ENCODE measurements around the gene GPANK1. TPM values are rescaled to one million over a fixed set of nuclear protein-coding genes. Genes with fewer than 3 reads are reported as not detected.
A peak's percentile ranks its signal among the peaks of the same experiment; 100 is the strongest.

Gene GPANK1
- total and polyA plus RNA-seq, 9 of the 15 experiments (the other 6 are each of a cell fraction or from before 2014, with no cell fraction given): 32.2 to 111 (median 46.3) TPM

DNA sequence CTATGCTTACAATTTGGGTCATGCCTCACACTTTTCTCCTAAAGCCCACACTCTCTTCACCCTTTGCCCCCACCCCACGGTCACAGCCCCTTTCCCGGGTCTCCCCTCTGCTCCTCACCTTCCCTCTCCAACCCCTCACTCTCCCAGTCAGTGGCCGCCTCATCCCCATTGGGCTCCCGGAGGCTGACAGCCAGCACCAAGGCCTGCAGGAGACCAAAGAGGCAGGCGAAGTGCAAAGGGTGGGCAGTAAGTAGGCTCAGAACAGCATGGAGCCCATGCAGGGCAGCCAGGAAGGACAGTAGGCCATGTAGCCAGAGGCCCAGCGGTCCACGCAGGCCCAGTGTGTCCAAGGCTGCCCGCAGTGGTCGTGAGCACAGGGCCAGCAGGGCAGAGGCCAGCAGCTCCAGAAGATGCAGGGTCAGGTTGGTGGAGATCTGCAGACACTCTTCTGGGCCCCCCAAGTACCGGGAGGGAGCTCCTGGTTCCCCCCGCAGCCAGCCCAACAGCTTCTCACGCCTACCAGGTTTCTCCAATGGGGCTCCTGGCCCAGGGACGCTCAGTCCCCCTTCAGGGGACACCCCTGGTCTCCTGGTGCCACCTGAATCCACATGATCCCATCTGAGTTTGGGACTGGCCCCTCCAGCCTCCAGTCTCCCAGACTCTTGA lies 5.7 kb downstream of the GPANK1 start (continued):
- TF ChIP-seq ZBTB26 (CRISPR knock-in tag; IDR thresholded peaks at IDR 0.05): 0 out of 2 replicates have a peak, but pooled peaks have one; percentile 8
- TF ChIP-seq ZBTB33 (CRISPR knock-in tag; IDR thresholded peaks at IDR 0.05): 0 out of 2 replicates have a peak, but pooled peaks have one; percentile 2
- TF ChIP-seq ELF4 (CRISPR knock-in tag; IDR thresholded peaks at IDR 0.05): 0 out of 2 replicates have a peak, but pooled peaks have one; percentile 32
- TF ChIP-seq MYC (IDR thresholded peaks at IDR 0.05; ENCODE audit: low read depth, low read length): no peak
- TF ChIP-seq MYC (CRISPR knock-in tag; IDR thresholded peaks at IDR 0.05; ENCODE audit: borderline replicate concordance, low read depth): peak; percentile 21; the same call in 1 of the 2 replicates
- TF ChIP-seq, protein P1, sequence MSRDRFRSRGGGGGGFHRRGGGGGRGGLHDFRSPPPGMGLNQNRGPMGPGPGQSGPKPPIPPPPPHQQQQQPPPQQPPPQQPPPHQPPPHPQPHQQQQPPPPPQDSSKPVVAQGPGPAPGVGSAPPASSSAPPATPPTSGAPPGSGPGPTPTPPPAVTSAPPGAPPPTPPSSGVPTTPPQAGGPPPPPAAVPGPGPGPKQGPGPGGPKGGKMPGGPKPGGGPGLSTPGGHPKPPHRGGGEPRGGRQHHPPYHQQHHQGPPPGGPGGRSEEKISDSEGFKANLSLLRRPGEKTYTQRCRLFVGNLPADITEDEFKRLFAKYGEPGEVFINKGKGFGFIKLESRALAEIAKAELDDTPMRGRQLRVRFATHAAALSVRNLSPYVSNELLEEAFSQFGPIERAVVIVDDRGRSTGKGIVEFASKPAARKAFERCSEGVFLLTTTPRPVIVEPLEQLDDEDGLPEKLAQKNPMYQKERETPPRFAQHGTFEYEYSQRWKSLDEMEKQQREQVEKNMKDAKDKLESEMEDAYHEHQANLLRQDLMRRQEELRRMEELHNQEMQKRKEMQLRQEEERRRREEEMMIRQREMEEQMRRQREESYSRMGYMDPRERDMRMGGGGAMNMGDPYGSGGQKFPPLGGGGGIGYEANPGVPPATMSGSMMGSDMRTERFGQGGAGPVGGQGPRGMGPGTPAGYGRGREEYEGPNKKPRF (IDR thresholded peaks at IDR 0.05; ENCODE audit: low read depth, low read length): no peak
- no peak for TF ChIP-seq TEAD4 (IDR thresholded peaks at IDR 0.05; ENCODE audit: low read length)
- TF ChIP-seq TEAD4 (CRISPR knock-in tag; IDR thresholded peaks at IDR 0.05; ENCODE audit: borderline replicate concordance): peak; percentile 80; the same call in 1 of the 2 replicates
- TF ChIP-seq HBP1 (CRISPR knock-in tag; IDR thresholded peaks at IDR 0.05): 0 out of 2 replicates have a peak, but pooled peaks have one; percentile 16
- no peak for TF ChIP-seq HIVEP1 (CRISPR knock-in tag; IDR thresholded peaks at IDR 0.05)
- peak in 1 of 2 experiments; percentile 29; a peak in 2 of 4 replicates for TF ChIP-seq NRF1 (conservative IDR thresholded peaks at IDR 0.05 in 1 of 2, IDR thresholded peaks at IDR 0.05 in 1 of 2)
- TF ChIP-seq CBX8 (IDR thresholded peaks at IDR 0.05; ENCODE audit: borderline replicate concordance, extremely low read depth, low read depth, low read length, poor library complexity, severe bottlenecking): no peak
- TF ChIP-seq HDAC1 (IDR thresholded peaks at IDR 0.05): peak in 1 of 2 experiments; percentile 11; a peak in 1 of 4 replicates
- TF ChIP-seq E2F1 (CRISPR knock-in tag; IDR thresholded peaks at IDR 0.05): 0 out of 2 replicates have a peak, but pooled peaks have one; percentile 25
- TF ChIP-seq ZNF165 (CRISPR knock-in tag; IDR thresholded peaks at IDR 0.05; ENCODE audit: borderline replicate concordance): 0 out of 2 replicates have a peak, but pooled peaks have one; percentile 37
- TF ChIP-seq SLC30A9 (CRISPR knock-in tag; IDR thresholded peaks at IDR 0.05): no peak
- TF ChIP-seq, protein P2, sequence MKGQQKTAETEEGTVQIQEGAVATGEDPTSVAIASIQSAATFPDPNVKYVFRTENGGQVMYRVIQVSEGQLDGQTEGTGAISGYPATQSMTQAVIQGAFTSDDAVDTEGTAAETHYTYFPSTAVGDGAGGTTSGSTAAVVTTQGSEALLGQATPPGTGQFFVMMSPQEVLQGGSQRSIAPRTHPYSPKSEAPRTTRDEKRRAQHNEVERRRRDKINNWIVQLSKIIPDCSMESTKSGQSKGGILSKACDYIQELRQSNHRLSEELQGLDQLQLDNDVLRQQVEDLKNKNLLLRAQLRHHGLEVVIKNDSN (CRISPR knock-in tag; IDR thresholded peaks at IDR 0.05): peak; percentile 45; the same call in 1 of the 2 replicates
